Measurements from ENCODE around the gene PIBF1.
"Not testable (repeated sequence)": the region's sequence is repeated elsewhere in the genome, so short reads cannot be mapped to it uniquely, and the experiment has no call there.

PIBF1 gene

DNA sequence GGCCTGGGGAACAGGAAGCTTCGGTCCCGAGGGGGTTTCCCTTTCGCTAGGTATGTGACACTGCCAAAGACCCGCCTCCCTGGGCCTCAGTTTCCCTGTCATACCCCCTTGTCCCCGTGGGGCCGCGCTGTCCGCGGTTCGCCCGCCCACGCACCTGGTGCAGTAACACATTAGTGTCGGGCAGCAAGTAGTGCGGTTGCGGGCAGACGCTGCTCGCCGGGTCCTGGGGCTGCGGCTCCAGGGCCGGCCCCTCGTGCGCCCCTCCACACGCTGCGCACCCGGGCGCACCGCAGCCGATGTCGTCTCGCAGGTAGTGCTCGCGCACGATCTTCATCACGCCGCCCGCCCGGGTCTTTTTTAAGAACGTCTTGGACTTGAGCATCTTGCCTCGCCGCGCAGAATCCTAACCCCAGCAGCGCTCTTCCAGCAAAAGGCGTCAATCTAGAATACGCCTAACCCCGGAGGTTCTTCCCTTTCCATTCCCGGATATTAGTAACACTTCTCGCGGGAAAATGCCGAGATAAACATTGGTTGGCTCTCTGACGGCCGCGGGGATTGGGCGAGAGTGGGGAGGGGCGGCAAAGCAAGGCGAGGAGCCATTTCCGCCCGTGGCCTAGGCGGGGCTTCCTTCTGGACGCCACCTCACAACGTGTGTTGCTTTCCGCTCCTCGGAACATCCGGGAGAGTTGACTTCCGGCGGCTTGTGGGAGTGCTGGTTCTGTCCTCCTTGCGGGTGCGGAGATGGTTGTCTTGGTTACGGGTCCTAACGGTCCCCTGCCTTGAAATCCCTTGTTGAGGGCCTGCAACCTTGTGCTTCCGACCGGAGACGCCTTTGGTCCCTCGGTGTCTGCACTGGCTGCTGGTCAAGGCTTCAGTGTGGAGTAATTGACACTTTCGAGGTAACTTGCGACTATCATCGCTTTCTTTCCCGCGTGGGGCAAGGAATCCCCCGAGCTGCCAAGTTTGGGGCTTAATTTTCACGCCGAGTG is at the start of gene PIBF1, which contains the start of gene DIS3:
Gene PIBF1, plus strand, starts transcription at position 683 of the 989 bp plus-strand sequence. CDS start 1,337 bp downstream, outside the sequence.
Gene DIS3, minus strand, starts transcription at position 450 of the 989 bp plus-strand sequence. Its CDS starts 68 bp downstream, at position 382.
- in situ Hi-C loops (cut with MboI; ENCODE audit: low sequenced_read_pairs), result no loop called here

- in situ Hi-C loops (cut with MboI; ENCODE audit: low sequenced_read_pairs), result no loop called here
These were observed 44.9 kb upstream of the PIBF1 start for GRCh38 chr13:72737033-72737432.

- in situ Hi-C loops (cut with MboI; ENCODE audit: low sequenced_read_pairs), result no loop called here
These were observed 41.9 kb upstream of the PIBF1 start for GRCh38 chr13:72740015-72740414.

GRCh38 chr13:72745260-72745659 is 36.7 kb upstream of the PIBF1 start:
- in situ Hi-C loops (cut with MboI; ENCODE audit: low sequenced_read_pairs), result no loop called here

- in situ Hi-C loops (cut with MboI; ENCODE audit: low sequenced_read_pairs), result no loop called here
These were observed 30.7 kb upstream of the PIBF1 start for GRCh38 chr13:72751220-72751619.

DNA sequence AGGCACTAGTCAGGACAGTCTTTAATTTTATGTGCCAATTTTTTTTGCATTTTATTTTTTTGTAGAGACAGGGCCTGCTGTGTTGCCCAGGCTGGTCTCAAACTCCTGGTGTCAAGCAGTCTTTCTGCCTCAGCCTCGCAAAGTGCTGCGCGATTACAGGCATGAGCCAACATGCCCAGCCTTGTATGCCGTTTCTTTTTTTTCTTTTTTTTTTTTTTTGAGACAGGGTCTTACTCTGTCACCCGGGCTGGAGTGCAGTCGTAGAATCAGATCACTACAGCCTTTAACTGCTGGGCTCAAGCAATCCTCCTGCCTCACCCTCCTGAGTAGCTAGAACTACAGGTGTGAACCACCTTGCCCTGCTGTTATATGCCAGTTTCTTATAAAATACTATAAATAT is 27.8 kb upstream of the PIBF1 start:
- in situ Hi-C loops (cut with MboI; ENCODE audit: low sequenced_read_pairs), result no loop called here

GRCh38 chr13:72757792-72758535 is 24.0 kb upstream of the PIBF1 start:
- in situ Hi-C loops (cut with MboI; ENCODE audit: low sequenced_read_pairs), result no loop called here

GRCh38 chr13:72760189-72760588 is 21.7 kb upstream of the PIBF1 start:
- in situ Hi-C loops (cut with MboI; ENCODE audit: low sequenced_read_pairs), result no loop called here

DNA sequence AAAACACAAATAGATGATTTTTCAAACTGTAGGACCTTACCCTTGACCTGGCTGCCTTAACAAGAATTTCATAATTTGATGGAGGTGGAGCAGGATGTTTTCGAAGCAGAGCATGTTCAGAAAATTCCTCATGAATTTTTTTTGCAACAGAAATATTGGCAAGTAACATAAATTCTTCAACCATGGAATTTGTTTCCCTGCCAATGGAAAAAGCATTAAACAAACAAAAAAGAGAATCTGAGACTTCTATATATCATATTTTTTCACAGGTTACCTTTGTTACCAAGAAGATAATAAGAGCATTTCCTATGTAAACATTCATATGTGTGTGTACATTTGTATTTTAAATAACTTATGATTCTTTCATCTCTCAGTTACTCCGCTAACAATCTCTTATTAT is 18.5 kb upstream of the PIBF1 start:
- in situ Hi-C loops (cut with MboI; ENCODE audit: low sequenced_read_pairs), result no loop called here

- in situ Hi-C loops (cut with MboI; ENCODE audit: low sequenced_read_pairs), result no loop called here
These were observed 7.9 kb upstream of the PIBF1 start for GRCh38 chr13:72774019-72774418.

DNA sequence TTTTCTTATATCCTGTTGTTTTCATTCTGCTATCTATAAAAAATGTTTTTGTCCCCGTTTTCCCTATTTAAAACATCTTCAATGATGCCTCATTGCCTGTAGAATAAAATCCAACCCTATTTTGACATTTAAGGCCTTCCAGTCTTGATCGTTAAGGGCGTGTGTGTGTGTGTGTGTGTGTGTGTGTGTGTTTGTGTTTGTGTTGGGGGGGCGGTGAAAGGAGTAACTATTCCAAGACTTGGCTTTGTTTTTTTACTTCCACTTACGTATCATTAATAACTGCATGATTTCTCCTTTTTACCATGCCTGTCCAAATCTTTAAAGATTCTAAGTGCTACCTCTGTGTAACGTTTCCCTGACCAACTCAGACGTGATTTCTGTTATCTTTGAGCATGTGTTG is 784 bp downstream of the PIBF1 start:
- in situ Hi-C loops (cut with MboI; ENCODE audit: low sequenced_read_pairs), result no loop called here

DNA sequence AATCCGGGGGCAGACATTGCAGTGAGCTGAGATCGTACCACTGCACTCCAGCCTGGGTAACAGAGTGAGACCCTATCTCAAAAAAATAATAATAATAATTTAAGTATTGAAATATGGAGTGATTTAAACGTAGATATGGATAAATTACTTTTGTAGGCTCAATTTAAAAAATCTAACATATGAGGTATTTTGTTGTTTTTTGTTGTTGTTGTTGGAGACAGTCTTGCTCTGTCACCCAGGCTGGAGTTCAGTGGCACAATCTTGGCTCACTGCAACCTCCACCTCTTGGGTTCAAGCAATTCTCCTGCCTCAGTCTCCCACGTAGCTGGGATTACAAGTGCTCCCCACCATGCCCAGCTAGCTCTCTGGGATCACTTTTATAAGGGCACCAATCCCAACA is 2.7 kb downstream of the PIBF1 start:
- in situ Hi-C loops (cut with MboI; ENCODE audit: low sequenced_read_pairs), result not testable (repeated sequence)

DNA sequence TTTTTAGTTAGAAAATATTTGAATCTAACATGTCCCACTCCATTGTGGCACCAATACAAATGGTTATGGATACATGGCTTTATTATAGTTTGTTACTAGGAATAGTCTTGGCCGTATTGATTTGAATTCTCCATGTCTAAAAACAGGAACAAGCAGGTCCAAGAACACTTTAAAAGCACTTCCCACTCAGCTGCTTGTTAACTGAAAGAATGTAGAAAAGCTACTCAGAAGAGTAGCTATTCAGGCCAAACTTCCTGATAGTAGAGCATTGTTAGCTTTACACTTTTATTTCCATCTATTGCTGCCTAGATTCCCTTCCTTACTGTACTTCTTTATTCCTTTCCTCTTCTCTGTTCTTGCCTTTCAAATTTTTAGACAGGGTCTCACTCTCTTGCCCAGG is 6.9 kb downstream of the PIBF1 start:
- in situ Hi-C loops (cut with MboI; ENCODE audit: low sequenced_read_pairs), result no loop called here

GRCh38 chr13:72792640-72793039 is 10.7 kb downstream of the PIBF1 start:
- in situ Hi-C loops (cut with MboI; ENCODE audit: low sequenced_read_pairs), result no loop called here

- in situ Hi-C loops (cut with MboI; ENCODE audit: low sequenced_read_pairs), result no loop called here
These were observed 16.9 kb downstream of the PIBF1 start for GRCh38 chr13:72798817-72799216.

DNA sequence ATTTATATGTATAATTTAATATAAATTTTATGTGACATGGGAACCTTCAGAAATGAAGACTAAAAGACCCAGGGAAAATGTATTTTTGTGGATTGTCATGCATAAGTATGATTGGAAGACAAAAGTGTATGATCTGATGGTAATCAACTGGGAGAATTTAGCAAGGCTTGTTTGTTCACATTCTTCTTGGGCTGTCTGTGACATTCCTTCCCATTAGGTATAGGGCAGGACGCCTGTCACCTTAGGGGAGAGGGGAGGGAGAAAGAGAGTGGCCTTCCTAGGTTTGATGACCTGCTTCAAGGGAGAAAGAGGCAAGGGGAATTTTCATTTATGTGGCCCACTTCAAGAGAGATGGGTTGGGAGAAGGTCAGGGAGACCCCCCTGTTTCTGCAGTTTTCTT is 22.4 kb downstream of the PIBF1 start:
- in situ Hi-C loops (cut with MboI; ENCODE audit: low sequenced_read_pairs), result no loop called here

DNA sequence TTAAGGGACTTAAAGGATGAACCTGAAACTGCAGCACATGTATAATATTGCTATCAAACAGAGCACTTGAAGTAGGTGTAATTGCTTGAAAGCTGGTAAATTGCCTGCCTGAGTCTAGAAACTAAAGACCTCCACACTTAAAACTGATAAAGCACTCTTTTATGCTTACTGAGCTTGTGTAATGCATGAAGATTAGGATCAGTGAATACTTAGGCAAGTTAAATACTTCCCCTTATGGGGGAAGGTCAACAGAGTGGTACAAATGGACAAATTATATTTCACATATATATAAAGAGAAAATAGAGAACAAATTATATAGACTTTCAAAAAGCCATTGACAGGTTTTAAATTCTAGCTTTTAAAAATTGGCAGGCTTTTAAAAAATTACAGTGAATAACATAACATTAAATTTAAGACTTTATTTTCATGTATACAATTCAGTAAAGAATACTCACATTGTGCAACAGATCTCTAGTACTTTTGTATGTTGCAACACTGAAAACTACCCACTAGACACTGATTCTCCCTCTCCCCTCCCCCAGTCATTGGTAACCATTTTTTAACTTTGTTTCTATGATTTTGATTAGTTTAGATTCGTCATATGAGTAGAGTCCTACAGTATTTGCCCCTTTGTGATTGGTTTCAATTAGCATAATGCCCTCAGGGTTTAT is 23.9 kb downstream of the PIBF1 start:
- in situ Hi-C loops (cut with MboI; ENCODE audit: low sequenced_read_pairs), result no loop called here

- in situ Hi-C loops (cut with MboI; ENCODE audit: low sequenced_read_pairs), result not testable (repeated sequence)
These were observed 24.6 kb downstream of the PIBF1 start for GRCh38 chr13:72806514-72806913.

DNA sequence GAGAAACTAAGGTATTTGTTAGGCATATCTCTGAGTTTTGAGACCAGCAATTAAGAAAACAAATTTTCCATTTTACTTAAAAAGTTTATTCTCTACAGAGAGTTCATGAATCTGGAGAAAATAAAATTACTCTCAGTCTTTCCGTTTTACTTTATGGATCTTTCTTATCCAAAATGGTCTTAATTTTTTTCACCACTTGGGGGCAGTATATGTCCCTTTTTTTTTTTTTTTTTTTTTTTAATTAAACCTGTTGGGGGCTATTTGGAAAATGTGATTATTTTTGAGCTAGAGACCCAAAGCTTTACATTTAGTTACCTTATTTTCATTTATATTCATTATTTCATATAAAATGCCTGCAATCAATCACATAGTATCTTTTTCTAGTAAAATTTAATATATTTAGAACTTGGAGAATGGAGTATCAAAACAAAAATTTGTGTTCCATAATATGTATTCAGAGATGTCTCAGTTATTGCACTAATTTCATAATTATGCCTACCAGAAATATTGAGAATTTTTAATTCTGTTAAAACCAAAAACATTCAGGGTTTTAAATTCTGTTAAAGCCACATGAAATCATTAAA is 27.1 kb downstream of the PIBF1 start:
- in situ Hi-C loops (cut with MboI; ENCODE audit: low sequenced_read_pairs), result no loop called here

DNA sequence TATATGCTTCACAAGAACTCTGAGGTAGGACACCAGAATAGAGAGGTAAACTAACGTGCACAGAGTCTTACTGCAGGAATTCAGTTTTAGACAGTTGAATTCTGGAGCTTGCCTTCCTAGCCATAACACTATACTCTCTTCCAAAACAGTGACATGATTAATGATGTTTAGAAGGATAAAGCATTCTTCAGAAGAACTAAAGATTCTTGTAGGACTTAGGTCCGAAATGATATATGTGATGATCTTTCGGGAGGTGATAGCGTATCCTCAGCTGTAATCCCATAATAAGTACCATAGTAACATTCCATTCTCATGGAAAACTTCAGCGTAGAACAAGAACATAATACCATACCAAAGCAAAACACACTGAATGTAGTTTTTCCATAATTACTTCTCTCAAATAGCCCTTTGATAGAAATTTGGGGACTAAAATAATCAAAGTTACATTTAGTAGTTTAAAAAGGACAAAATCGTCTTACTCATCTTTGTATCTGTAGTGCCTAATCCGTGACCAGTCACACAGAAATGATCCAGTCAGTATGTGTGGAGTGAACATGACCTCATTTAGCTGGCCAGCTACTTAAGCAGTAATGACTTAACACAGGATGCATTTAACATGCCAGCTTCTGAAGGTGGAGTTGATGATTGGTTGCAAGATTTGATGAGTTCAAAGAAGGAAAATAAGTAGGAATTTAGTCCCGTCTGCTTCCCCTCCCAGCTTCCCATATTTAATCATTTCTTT is 38.4 kb downstream of the PIBF1 start:
- in situ Hi-C loops (cut with MboI; ENCODE audit: low sequenced_read_pairs), result no loop called here
